Chondrocyte (in vitro differentiated cells): ENCODE results near the gene VPS13A. TPM values are rescaled to one million over a fixed set of nuclear protein-coding genes. Genes with fewer than 3 reads are reported as not detected.
A peak's percentile ranks its signal among the peaks of the same experiment; 100 is the strongest.

Experiments
- DNase-seq: peaks from one replicate; pipeline ENCODE4 v3.0.0; 2021; ENCODE audit warnings: mixed read lengths, low spot score
- H3K27ac Mint-ChIP-seq: one replicate; pipeline ENCODE4 v1.8.0; 2021; ENCODE audit warnings: mild to moderate bottlenecking, moderate library complexity, mixed read lengths; ENCODE audit not compliant: unreplicated experiment
- H3K27me3 Mint-ChIP-seq: 2 replicates; pipeline ENCODE4 v1.8.0; 2021; ENCODE audit warnings: low read depth, mixed read lengths
- H3K36me3 Mint-ChIP-seq: 2 replicates; pipeline ENCODE4 v1.8.0; 2021; ENCODE audit warnings: low read depth, mixed read lengths
- H3K4me1 Mint-ChIP-seq: 2 replicates; pipeline ENCODE4 v1.8.0; 2021; ENCODE audit warnings: low read depth, mild to moderate bottlenecking, mixed read lengths
- H3K4me3 Mint-ChIP-seq: one replicate; pipeline ENCODE4 v1.8.0; 2021; ENCODE audit warnings: mild to moderate bottlenecking, moderate library complexity, mixed read lengths; ENCODE audit not compliant: unreplicated experiment
- H3K9me3 Mint-ChIP-seq: 2 replicates; pipeline ENCODE4 v1.8.0; 2021; ENCODE audit warnings: low read depth, mixed read lengths
- CTCF ChIP-seq: fragments of 200-600 bp; sonication (generic); IDR thresholded peaks from 2 replicates; pipeline ENCODE4 v1.5.0; 2021; ENCODE audit warnings: antibody characterized with exemption, mild to moderate bottlenecking, moderate library complexity
- total RNA-seq: library from RNA; stranded (reverse); gene quantifications from 3 replicates; pipeline ENCODE4 v1.2.1, GENCODE V29; 2021

Gene VPS13A
- total RNA-seq, 1 donor from 2014 or later, result 54.1 TPM

DNA sequence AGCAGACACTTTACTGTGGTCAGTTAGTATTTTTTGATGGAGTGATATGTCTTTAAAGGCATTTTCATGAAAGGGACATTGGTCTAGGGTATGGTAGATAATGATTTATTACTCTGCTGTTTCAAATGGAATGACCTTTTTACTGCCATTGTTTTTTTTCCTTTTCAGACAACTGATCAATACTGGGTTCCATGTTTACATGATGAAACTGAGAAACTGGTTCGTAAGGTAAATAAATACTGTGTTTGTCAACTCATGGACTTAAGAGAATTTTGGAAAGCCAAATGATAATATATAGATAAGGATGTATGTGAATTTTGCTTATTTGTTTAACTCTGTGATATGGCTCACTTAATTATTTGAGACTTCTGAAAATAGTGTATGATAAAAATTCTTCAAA, 35.5 kb downstream of the VPS13A start:
- H3K9me3 Mint-ChIP-seq, result no peaks in the 10 kb centered on the region
- no peak for TF ChIP-seq CTCF
- H3K27ac Mint-ChIP-seq, result no peak overlapping the region
- DNase-seq, result no peak
- H3K27me3 Mint-ChIP-seq, result no peaks in the 10 kb centered on the region
- H3K36me3 Mint-ChIP-seq, result peaks cover 12% of the 10 kb centered on the region
- H3K4me3 Mint-ChIP-seq, result no peak overlapping the region
- H3K4me1 Mint-ChIP-seq, result peaks cover 34% of the 10 kb centered on the region

DNA sequence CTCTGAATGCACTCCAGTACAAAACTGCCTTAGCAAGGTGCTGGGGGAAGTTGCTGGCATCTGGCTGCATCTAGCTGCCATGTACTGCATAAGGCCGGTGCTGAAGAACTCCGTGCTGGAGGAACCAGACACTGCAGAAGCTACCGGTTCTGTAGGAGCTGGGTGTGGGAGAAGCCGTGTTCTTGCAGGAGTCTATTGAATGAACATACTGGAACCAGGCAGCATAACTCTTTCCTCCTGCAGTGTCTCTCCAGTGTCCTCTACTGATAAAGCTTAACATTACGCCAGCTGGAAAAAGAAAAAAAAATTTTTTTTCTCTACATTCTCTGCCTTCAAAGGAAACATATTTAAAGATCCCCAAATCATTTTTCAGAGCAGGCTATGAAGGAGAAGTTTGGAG, 38.5 kb downstream of the VPS13A start:
- Mint-ChIP-seq H3K4me1 (peaks cover 25% of the 10 kb centered on the region), H3K9me3 (no peaks in the 10 kb centered on the region), H3K36me3 (peaks cover 12% of the 10 kb centered on the region), H3K4me3 (no peak overlapping the region), H3K27ac (peak overlapping the region; percentile 39), H3K27me3 (no peaks in the 10 kb centered on the region)
- DNase-seq, result no peak
- TF ChIP-seq CTCF, result peak; percentile 73

DNA sequence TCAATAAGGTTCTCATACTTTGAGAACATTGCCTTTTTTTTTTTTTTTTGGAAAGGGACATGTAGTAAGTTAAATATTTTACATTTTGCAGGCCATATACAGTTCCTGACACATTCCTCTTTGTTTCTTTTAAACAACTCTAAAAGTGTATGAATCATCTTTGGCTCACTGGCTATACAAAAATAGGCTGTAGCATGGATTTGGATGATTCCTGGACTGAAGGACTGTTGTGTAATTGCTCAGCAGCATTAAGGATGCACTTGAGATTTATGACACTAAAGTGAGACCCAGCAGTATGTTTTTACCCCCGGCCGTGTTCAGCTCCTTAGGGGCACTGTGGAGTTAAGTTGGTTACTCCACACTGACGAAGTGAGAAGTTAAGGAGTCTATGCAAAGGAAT, 41.3 kb downstream of the VPS13A start:
- Mint-ChIP-seq H3K4me1 (peaks cover 28% of the 10 kb centered on the region), H3K4me3 (peak overlapping the region; percentile 20), H3K9me3 (no peaks in the 10 kb centered on the region), H3K27me3 (no peaks in the 10 kb centered on the region), H3K27ac (peak overlapping the region; percentile 69), H3K36me3 (peaks cover 12% of the 10 kb centered on the region)
- no peak for DNase-seq
- no peak for TF ChIP-seq CTCF

GRCh38 chr9:77221431-77221830, 44.1 kb downstream of the VPS13A start:
- Mint-ChIP-seq H3K27me3 (no peaks in the 10 kb centered on the region), H3K4me1 (peaks cover 21% of the 10 kb centered on the region), H3K9me3 (no peaks in the 10 kb centered on the region), H3K4me3 (no peak overlapping the region), H3K27ac (no peak overlapping the region), H3K36me3 (peaks cover 11% of the 10 kb centered on the region)
- TF ChIP-seq CTCF, result no peak
- no peak for DNase-seq

GRCh38 chr9:77224746-77225312, 47.5 kb downstream of the VPS13A start:
- no peaks in the 10 kb centered on the region for H3K27me3 Mint-ChIP-seq
- no peak overlapping the region for H3K27ac Mint-ChIP-seq
- peaks cover 5% of the 10 kb centered on the region for H3K4me1 Mint-ChIP-seq
- TF ChIP-seq CTCF, result no peak
- peaks cover 18% of the 10 kb centered on the region for H3K36me3 Mint-ChIP-seq
- no peak for DNase-seq
- no peak overlapping the region for H3K4me3 Mint-ChIP-seq
- H3K9me3 Mint-ChIP-seq, result peaks cover 3% of the 10 kb centered on the region
